ENCODE data around the gene BDKRB2.

The BDKRB2 gene

GRCh38 chr14:96257056-96257455 lies 52.4 kb downstream of the BDKRB2 start:
- TF ChIP-seq POLR2AphosphoS5 (IDR thresholded peaks at IDR 0.05; ENCODE audit: low read depth, low read length), result no peak
- no peak for TF ChIP-seq POLR2A (IDR thresholded peaks at IDR 0.05; ENCODE audit: low read depth, low read length)
- TF ChIP-seq TAF1 (IDR thresholded peaks at IDR 0.05; ENCODE audit: borderline replicate concordance, low read depth, low read length), result no peak
- DNase-seq (ENCODE audit: insufficient read length) (no peak), FAIRE-seq (no peak)

GRCh38 chr14:96257900-96258299 lies 53.3 kb downstream of the BDKRB2 start:
- no peak for FAIRE-seq
- DNase-seq (ENCODE audit: insufficient read length), result no peak
- no peak for TF ChIP-seq TAF1 (IDR thresholded peaks at IDR 0.05; ENCODE audit: borderline replicate concordance, low read depth, low read length)
- TF ChIP-seq POLR2AphosphoS5 (IDR thresholded peaks at IDR 0.05; ENCODE audit: low read depth, low read length), result no peak
- TF ChIP-seq POLR2A (IDR thresholded peaks at IDR 0.05; ENCODE audit: low read depth, low read length), result no peak

DNA sequence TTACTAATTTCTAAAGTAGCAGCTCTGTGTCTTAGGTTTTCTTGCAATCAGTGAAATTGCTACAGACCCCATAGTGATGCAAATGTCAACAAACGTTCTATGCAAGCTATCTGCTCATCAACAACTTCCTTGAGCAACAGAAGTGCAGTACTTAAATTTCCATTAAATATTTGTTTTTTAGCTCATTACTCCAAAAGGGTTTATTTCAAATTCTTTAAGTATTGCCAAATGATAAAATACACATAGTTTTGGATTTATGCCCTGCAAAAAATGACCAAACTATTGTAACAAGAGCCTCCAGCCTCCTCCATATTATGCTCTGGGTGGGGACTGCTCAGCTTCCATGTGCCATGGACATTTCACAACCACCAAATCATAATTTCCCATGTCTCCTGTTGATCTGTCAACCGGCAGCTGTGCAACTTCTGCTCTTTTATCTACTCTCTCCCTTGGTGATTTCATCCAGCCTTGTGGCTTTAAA lies 55.7 kb downstream of the BDKRB2 start:
- FAIRE-seq, result no peak
- no peak for TF ChIP-seq POLR2AphosphoS5 (IDR thresholded peaks at IDR 0.05; ENCODE audit: low read depth, low read length)
- TF ChIP-seq POLR2A (IDR thresholded peaks at IDR 0.05; ENCODE audit: low read depth, low read length), result no peak
- no peak for TF ChIP-seq TAF1 (IDR thresholded peaks at IDR 0.05; ENCODE audit: borderline replicate concordance, low read depth, low read length)
- DNase-seq (ENCODE audit: insufficient read length), result no peak

GRCh38 chr14:96261053-96261452 lies 56.4 kb downstream of the BDKRB2 start:
- DNase-seq (ENCODE audit: insufficient read length) (no peak), FAIRE-seq (no peak)
- no peak for TF ChIP-seq TAF1 (IDR thresholded peaks at IDR 0.05; ENCODE audit: borderline replicate concordance, low read depth, low read length)
- TF ChIP-seq POLR2AphosphoS5 (IDR thresholded peaks at IDR 0.05; ENCODE audit: low read depth, low read length), result no peak
- no peak for TF ChIP-seq POLR2A (IDR thresholded peaks at IDR 0.05; ENCODE audit: low read depth, low read length)

GRCh38 chr14:96261772-96262655 lies 57.4 kb downstream of the BDKRB2 start:
- TF ChIP-seq POLR2A (IDR thresholded peaks at IDR 0.05; ENCODE audit: low read depth, low read length) (no peak), TAF1 (IDR thresholded peaks at IDR 0.05; ENCODE audit: borderline replicate concordance, low read depth, low read length) (no peak), POLR2AphosphoS5 (IDR thresholded peaks at IDR 0.05; ENCODE audit: low read depth, low read length) (no peak)
- FAIRE-seq, result no peak
- DNase-seq (ENCODE audit: insufficient read length), result no peak

GRCh38 chr14:96263347-96264199 lies 58.9 kb downstream of the BDKRB2 start:
- DNase-seq (ENCODE audit: insufficient read length), result no peak
- FAIRE-seq, result no peak
- TF ChIP-seq TAF1 (IDR thresholded peaks at IDR 0.05; ENCODE audit: borderline replicate concordance, low read depth, low read length) (no peak), POLR2A (IDR thresholded peaks at IDR 0.05; ENCODE audit: low read depth, low read length) (no peak), POLR2AphosphoS5 (IDR thresholded peaks at IDR 0.05; ENCODE audit: low read depth, low read length) (no peak)

GRCh38 chr14:96264200-96264553 lies 59.5 kb downstream of the BDKRB2 start:
- no peak for DNase-seq (ENCODE audit: insufficient read length)
- no peak for FAIRE-seq
- TF ChIP-seq POLR2A (IDR thresholded peaks at IDR 0.05; ENCODE audit: low read depth, low read length), result no peak

GRCh38 chr14:96264853-96265252 lies 60.2 kb downstream of the BDKRB2 start:
- FAIRE-seq, result no peak
- DNase-seq (ENCODE audit: insufficient read length), result no peak
- TF ChIP-seq POLR2A (IDR thresholded peaks at IDR 0.05; ENCODE audit: low read depth, low read length), result no peak
- TF ChIP-seq POLR2AphosphoS5 (IDR thresholded peaks at IDR 0.05; ENCODE audit: low read depth, low read length), result no peak
- no peak for TF ChIP-seq TAF1 (IDR thresholded peaks at IDR 0.05; ENCODE audit: borderline replicate concordance, low read depth, low read length)

GRCh38 chr14:96265383-96266095 lies 60.9 kb downstream of the BDKRB2 start:
- TF ChIP-seq POLR2A (IDR thresholded peaks at IDR 0.05; ENCODE audit: low read depth, low read length) (no peak), TAF1 (IDR thresholded peaks at IDR 0.05; ENCODE audit: borderline replicate concordance, low read depth, low read length) (no peak), POLR2AphosphoS5 (IDR thresholded peaks at IDR 0.05; ENCODE audit: low read depth, low read length) (no peak)
- DNase-seq (ENCODE audit: insufficient read length) (no peak), FAIRE-seq (no peak)

GRCh38 chr14:96267336-96267735 lies 62.7 kb downstream of the BDKRB2 start:
- DNase-seq (ENCODE audit: insufficient read length) (no peak), FAIRE-seq (no peak)
- TF ChIP-seq TAF1 (IDR thresholded peaks at IDR 0.05; ENCODE audit: borderline replicate concordance, low read depth, low read length) (no peak), POLR2AphosphoS5 (IDR thresholded peaks at IDR 0.05; ENCODE audit: low read depth, low read length) (no peak), POLR2A (IDR thresholded peaks at IDR 0.05; ENCODE audit: low read depth, low read length) (no peak)

- FAIRE-seq (no peak), DNase-seq (ENCODE audit: insufficient read length) (no peak)
- TF ChIP-seq POLR2A (IDR thresholded peaks at IDR 0.05; ENCODE audit: low read depth, low read length) (no peak), TAF1 (IDR thresholded peaks at IDR 0.05; ENCODE audit: borderline replicate concordance, low read depth, low read length) (no peak), POLR2AphosphoS5 (IDR thresholded peaks at IDR 0.05; ENCODE audit: low read depth, low read length) (no peak)
These were observed 63.3 kb downstream of the BDKRB2 start for GRCh38 chr14:96267916-96268315.

Data from GM12892 (cell line).